ENCODE data around the gene LRP1. TPM values are rescaled to one million over a fixed set of nuclear protein-coding genes. Genes with fewer than 3 reads are reported as not detected.

Gene LRP1
- total and polyA plus RNA-seq, 2 experiments from 2014 or later, result 26.6 to 145 TPM

GRCh38 chr12:57098546-57098945 is 29.7 kb upstream of the LRP1 start:
- H3K9me3 Mint-ChIP-seq, result no peaks in the 10 kb centered on the region
- Histone ChIP-seq H3K4me3 (no peak overlapping the region), H3K79me2 (replicated peaks; ENCODE audit: insufficient read depth) (no peaks in the 10 kb centered on the region), H3K27me3 (ENCODE audit: insufficient read depth) (no peaks in the 10 kb centered on the region), H2AFZ (no peak overlapping the region), H3K4me2 (no peak overlapping the region), H3K9me2 (ENCODE audit: insufficient read depth) (no peaks in the 10 kb centered on the region), H4K20me1 (replicated peaks; ENCODE audit: insufficient read depth) (no peaks in the 10 kb centered on the region), H3K27ac (ENCODE audit: low read depth) (no peak overlapping the region), H3K36me3 (ENCODE audit: insufficient read depth) (no peaks in the 10 kb centered on the region), H3K4me1 (ENCODE audit: insufficient read depth) (peaks cover 20% of the 10 kb centered on the region), H3F3A (replicated peaks; ENCODE audit: low read depth) (peaks cover 6% of the 10 kb centered on the region; the same call in 1 of the 2 replicates)
- TF ChIP-seq, protein P1, sequence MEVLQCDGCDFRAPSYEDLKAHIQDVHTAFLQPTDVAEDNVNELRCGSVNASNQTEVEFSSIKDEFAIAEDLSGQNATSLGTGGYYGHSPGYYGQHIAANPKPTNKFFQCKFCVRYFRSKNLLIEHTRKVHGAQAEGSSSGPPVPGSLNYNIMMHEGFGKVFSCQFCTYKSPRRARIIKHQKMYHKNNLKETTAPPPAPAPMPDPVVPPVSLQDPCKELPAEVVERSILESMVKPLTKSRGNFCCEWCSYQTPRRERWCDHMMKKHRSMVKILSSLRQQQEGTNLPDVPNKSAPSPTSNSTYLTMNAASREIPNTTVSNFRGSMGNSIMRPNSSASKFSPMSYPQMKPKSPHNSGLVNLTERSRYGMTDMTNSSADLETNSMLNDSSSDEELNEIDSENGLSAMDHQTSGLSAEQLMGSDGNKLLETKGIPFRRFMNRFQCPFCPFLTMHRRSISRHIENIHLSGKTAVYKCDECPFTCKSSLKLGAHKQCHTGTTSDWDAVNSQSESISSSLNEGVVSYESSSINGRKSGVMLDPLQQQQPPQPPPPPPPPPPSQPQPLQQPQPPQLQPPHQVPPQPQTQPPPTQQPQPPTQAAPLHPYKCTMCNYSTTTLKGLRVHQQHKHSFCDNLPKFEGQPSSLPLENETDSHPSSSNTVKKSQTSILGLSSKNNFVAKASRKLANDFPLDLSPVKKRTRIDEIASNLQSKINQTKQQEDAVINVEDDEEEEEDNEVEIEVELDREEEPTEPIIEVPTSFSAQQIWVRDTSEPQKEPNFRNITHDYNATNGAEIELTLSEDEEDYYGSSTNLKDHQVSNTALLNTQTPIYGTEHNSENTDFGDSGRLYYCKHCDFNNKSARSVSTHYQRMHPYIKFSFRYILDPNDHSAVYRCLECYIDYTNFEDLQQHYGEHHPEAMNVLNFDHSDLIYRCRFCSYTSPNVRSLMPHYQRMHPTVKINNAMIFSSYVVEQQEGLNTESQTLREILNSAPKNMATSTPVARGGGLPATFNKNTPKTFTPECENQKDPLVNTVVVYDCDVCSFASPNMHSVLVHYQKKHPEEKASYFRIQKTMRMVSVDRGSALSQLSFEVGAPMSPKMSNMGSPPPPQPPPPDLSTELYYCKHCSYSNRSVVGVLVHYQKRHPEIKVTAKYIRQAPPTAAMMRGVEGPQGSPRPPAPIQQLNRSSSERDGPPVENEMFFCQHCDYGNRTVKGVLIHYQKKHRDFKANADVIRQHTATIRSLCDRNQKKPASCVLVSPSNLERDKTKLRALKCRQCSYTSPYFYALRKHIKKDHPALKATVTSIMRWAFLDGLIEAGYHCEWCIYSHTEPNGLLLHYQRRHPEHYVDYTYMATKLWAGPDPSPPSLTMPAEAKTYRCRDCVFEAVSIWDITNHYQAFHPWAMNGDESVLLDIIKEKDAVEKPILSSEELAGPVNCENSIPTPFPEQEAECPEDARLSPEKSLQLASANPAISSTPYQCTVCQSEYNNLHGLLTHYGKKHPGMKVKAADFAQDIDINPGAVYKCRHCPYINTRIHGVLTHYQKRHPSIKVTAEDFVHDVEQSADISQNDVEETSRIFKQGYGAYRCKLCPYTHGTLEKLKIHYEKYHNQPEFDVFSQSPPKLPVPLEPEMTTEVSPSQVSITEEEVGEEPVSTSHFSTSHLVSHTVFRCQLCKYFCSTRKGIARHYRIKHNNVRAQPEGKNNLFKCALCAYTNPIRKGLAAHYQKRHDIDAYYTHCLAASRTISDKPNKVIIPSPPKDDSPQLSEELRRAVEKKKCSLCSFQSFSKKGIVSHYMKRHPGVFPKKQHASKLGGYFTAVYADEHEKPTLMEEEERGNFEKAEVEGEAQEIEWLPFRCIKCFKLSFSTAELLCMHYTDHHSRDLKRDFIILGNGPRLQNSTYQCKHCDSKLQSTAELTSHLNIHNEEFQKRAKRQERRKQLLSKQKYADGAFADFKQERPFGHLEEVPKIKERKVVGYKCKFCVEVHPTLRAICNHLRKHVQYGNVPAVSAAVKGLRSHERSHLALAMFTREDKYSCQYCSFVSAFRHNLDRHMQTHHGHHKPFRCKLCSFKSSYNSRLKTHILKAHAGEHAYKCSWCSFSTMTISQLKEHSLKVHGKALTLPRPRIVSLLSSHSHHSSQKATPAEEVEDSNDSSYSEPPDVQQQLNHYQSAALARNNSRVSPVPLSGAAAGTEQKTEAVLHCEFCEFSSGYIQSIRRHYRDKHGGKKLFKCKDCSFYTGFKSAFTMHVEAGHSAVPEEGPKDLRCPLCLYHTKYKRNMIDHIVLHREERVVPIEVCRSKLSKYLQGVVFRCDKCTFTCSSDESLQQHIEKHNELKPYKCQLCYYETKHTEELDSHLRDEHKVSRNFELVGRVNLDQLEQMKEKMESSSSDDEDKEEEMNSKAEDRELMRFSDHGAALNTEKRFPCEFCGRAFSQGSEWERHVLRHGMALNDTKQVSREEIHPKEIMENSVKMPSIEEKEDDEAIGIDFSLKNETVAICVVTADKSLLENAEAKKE (CRISPR knock-in tag; IDR thresholded peaks at IDR 0.05), result no peak
- TF ChIP-seq STAT1 (IDR thresholded peaks at IDR 0.05; ENCODE audit: unreplicated experiment), result no peak
- TF ChIP-seq ZNF331 (CRISPR knock-in tag; IDR thresholded peaks at IDR 0.05; ENCODE audit: low read depth), result no peak
- TF ChIP-seq, protein P2, sequence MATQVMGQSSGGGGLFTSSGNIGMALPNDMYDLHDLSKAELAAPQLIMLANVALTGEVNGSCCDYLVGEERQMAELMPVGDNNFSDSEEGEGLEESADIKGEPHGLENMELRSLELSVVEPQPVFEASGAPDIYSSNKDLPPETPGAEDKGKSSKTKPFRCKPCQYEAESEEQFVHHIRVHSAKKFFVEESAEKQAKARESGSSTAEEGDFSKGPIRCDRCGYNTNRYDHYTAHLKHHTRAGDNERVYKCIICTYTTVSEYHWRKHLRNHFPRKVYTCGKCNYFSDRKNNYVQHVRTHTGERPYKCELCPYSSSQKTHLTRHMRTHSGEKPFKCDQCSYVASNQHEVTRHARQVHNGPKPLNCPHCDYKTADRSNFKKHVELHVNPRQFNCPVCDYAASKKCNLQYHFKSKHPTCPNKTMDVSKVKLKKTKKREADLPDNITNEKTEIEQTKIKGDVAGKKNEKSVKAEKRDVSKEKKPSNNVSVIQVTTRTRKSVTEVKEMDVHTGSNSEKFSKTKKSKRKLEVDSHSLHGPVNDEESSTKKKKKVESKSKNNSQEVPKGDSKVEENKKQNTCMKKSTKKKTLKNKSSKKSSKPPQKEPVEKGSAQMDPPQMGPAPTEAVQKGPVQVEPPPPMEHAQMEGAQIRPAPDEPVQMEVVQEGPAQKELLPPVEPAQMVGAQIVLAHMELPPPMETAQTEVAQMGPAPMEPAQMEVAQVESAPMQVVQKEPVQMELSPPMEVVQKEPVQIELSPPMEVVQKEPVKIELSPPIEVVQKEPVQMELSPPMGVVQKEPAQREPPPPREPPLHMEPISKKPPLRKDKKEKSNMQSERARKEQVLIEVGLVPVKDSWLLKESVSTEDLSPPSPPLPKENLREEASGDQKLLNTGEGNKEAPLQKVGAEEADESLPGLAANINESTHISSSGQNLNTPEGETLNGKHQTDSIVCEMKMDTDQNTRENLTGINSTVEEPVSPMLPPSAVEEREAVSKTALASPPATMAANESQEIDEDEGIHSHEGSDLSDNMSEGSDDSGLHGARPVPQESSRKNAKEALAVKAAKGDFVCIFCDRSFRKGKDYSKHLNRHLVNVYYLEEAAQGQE (IDR thresholded peaks at IDR 0.05; ENCODE audit: unreplicated experiment), result no peak
- TF ChIP-seq ZNF114 (CRISPR knock-in tag; IDR thresholded peaks at IDR 0.05), result no peak
- TF ChIP-seq JUNB (IDR thresholded peaks at IDR 0.05; ENCODE audit: unreplicated experiment), result no peak
- TF ChIP-seq EZH2 (IDR thresholded peaks at IDR 0.05; ENCODE audit: low read depth, unreplicated experiment), result no peak
- TF ChIP-seq POLR2AphosphoS5 (IDR thresholded peaks at IDR 0.05; ENCODE audit: low read depth), result no peak
- no peak for TF ChIP-seq NANOG (IDR thresholded peaks at IDR 0.05; ENCODE audit: borderline replicate concordance)
- no peak for TF ChIP-seq EZH2phosphoT487 (IDR thresholded peaks at IDR 0.05; ENCODE audit: unreplicated experiment)
- TF ChIP-seq ETS1 (IDR thresholded peaks at IDR 0.05), result no peak
- TF ChIP-seq, protein P3, sequence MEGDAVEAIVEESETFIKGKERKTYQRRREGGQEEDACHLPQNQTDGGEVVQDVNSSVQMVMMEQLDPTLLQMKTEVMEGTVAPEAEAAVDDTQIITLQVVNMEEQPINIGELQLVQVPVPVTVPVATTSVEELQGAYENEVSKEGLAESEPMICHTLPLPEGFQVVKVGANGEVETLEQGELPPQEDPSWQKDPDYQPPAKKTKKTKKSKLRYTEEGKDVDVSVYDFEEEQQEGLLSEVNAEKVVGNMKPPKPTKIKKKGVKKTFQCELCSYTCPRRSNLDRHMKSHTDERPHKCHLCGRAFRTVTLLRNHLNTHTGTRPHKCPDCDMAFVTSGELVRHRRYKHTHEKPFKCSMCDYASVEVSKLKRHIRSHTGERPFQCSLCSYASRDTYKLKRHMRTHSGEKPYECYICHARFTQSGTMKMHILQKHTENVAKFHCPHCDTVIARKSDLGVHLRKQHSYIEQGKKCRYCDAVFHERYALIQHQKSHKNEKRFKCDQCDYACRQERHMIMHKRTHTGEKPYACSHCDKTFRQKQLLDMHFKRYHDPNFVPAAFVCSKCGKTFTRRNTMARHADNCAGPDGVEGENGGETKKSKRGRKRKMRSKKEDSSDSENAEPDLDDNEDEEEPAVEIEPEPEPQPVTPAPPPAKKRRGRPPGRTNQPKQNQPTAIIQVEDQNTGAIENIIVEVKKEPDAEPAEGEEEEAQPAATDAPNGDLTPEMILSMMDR (conservative IDR thresholded peaks at IDR 0.05; ENCODE audit: low read depth in 2 of 2), result no peak
- no peak for TF ChIP-seq CREB1 (CRISPR knock-in tag; IDR thresholded peaks at IDR 0.05; ENCODE audit: low read depth)
- ATAC-seq, result no peak
- peaks cover 28% of the 10 kb centered on the region for H3K4me1 Mint-ChIP-seq
- peaks cover 23% of the 10 kb centered on the region for H3K27me3 Mint-ChIP-seq (ENCODE audit: insufficient read depth, low read depth, poor library complexity)
- no peak overlapping the region for H3K27ac Mint-ChIP-seq
- DNase-seq (ENCODE audit: low spot score), result no peak
- no peak overlapping the region for H3K4me3 Mint-ChIP-seq
- H3K36me3 Mint-ChIP-seq (ENCODE audit: low read depth), result peaks cover 38% of the 10 kb centered on the region
